ELF-1 (cell line): ENCODE data around the gene HOXA6.

Source experiments
- DNase-seq: peaks from one replicate; pipeline ENCODE4 v3.0.0-alpha.2; 2016; ENCODE audit warnings: low read depth, low spot score

The HOXA6 gene

DNA sequence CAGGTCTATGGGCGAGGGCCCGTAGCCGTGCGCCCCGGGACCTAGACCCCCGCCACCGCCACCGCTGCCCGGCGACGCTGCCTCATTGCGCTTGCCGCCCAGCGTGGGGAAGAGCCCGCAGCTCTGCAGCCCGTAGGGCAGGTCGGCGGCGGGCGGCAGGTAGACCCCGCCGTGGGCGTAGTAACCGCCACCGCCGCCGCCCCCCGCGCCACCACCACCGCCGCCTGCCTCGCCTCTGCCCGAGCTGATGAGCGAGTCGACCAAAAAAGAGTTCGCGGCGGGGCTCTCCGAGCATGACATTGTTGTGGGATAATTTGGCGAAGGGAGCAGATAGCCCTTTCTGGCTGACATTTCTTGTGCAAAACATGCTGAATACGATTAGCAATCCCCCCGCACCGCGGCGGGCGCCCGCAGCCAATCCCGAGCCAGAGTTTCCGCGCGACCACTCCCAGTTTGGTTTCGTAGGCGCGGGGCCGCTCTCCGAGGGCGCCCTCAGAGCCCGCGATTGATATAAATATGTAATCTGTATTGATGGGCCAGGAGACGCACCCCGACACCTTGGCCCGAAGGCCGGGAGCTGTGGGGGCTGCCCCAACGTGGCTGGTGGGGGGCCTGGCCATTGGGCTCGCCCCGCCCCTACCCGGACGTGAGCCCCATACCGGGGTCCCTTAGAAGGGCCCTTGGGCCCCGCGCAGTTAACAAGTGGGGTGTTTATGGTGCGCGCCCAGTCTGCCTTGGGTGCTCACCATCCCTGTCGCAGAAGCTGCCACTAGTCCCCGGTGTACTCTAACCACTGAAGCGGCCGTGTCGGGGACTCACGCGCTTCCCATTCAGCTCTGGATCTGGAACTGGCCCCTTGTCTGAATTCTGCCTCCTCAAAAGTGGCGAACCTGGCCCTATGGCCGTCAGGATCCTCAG, 26.6 kb upstream of the HOXA6 start, which contains the start of gene HOXA10:
TSS of gene HOXA10 (minus strand) at position 365 of the 918 bp plus-strand sequence. CDS start at position 351, 14 bp downstream.
- DNase-seq: peak; percentile 42

DNA sequence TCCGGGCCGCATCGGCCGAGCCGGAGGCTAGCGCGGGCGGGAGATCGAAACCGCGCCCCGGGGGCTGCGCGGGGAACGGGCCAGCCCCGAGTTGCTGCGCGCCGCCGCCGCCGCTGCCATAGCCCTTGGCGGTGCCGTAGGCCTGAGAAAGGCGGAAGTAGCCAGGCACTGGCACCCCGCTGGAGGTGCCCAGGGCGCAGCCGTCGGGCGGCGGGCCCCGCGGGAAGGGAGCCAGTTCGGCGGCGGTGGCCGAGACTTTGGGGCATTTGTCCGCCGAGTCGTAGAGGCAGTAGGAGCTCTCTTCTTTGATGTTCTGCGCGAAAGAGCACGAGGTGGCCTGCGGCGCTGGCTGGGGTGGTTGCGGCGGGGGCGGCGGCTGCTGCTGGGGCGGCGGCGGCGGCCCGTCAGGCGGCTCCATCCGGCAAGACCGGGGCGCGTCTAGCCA, 26.0 kb upstream of the HOXA6 start:
- peak; percentile 44 for DNase-seq

DNA sequence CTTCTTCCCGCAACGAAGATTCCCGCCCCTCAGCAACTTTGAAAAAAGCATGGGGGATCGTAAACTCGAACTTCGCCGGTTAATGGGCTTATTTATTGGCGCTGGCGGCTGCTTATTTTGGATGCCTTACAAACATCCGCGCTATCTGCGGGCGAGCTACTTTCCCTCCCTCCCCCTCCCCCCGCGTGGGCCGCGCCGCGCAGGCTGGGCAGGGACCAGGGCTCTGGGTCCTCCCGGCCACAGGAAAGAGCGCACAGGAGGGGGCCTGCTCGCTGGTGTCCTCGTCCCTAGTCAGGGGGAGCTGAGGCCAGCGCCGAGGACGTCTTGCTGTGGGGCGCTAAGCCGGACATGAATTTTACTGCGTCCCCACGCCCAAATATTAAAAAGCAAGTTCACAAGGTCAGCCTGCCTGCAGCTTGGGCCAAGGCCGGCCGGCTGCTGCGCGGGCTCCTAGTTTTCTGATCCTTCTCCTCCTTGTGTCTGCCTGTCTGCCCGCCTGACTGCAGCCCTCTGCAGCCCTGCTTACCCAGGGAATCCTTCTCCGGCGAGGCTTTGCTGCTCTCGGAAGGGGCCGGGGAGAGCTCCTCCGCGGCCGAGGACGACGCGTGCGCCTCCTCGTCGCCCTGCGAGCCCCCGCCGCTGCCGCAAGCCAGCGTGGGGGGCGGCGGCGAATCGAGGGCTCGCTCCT, 25.4 kb upstream of the HOXA6 start:
- peak; percentile 70 for DNase-seq

DNA sequence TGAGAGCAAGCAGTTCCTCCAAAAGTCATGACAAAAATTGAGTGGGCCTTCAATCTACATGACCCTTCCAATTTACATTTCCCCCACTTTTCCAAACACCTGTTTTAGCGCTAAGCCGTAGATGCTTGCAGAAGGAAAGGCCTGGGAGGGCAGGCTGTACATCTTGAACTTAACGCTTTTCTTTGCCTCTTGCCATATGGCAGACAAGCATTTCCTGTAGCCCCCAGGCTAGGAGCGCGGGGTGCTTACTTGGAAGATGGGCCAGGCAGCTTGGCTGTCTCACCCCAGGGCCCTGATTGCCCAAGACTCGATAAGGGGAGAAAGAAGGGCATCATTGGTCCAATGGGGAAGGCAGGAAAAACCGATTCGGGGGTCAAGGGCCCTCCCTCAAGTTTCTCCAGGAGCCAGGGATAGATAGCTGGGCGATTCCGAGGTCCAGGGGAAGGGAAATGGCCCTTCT, 24.8 kb upstream of the HOXA6 start:
- DNase-seq: no peak

DNA sequence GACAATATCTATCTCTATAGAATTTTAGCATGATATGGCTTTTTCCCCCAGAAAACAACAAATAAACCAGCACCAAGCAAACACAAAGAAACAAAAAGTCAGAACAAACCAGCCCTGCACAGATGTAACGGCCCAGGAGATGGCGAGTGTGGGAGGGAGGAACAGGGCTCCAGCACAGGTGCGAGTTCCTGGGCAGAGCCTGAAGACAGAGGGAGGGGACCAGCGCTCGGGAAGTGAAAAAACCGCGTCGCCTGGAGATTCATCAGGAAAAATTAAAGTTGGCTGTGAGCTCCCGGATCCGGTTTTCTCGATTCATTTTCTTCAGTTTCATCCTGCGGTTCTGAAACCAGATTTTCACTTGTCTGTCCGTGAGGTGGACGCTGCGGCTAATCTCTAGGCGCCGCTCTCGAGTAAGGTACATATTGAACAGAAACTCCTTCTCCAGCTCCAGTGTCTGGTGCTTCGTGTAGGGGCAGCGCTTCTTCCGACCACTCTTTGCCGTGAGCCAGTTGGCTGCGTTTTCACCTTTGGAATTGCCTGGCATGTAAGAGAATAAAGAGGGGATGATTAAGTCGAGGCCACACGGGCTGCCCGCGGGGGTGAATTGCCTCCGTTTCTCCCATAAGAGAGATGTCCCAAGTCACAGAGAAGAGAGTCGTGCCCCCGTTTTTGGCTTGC, 24.2 kb upstream of the HOXA6 start:
- peak; percentile 70 for DNase-seq

DNA sequence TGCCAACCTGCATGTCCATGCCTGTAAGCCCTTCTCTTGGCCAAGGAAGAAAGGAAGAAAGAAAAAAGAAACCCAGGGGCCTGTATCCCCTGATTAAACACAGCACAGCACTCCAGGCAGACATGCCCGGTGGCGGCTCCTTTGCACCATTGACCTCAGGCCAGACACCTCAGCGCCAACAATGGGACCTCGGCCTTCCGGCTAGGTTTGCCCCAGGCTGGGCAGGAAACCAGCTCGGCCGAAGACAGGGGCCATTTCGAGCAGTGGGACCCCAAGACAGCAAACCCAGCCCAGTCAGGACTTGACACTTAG, 23.7 kb upstream of the HOXA6 start:
- DNase-seq: peak; percentile 77

DNA sequence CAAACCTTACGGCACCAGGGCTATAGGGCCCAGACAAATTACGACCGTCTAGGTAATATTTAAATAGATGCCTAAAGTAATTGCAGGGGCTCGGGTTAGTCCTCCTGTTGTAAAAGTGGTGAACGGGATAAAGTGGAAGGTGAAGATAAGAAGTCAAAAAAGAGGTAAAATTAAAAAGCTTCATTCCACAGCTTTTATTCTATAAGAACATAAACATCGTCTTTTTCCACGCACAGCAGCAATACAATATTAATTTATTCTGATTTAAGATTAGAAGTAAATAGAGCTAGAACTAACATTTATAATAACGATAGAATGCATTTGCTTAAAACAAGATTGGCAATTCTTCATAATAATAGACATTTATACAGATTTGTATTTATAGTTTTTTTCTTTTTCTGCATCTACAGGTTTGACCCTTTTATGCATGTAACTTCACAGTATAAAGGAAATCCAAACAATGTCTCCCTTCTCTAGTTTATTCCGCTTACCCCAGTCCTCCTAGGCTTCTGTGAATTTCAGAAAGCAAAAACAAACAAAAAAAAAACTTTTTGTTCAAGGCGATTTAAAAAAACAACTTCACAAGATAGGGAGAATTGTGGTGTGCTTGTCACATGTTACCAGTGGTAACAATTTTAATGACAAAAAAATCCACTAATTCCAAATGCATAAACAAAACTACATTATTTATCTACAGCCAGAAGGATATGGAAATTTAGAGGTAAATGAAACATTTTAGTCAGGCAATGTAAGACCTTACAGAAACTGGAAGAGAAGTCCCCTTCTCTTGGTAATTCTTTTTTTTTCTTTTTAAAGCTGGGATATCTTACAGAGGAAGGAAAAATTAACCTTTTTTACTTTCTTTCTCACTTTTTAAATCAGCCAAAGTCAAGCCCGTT, 23.1 kb upstream of the HOXA6 start:
- DNase-seq: no peak

DNA sequence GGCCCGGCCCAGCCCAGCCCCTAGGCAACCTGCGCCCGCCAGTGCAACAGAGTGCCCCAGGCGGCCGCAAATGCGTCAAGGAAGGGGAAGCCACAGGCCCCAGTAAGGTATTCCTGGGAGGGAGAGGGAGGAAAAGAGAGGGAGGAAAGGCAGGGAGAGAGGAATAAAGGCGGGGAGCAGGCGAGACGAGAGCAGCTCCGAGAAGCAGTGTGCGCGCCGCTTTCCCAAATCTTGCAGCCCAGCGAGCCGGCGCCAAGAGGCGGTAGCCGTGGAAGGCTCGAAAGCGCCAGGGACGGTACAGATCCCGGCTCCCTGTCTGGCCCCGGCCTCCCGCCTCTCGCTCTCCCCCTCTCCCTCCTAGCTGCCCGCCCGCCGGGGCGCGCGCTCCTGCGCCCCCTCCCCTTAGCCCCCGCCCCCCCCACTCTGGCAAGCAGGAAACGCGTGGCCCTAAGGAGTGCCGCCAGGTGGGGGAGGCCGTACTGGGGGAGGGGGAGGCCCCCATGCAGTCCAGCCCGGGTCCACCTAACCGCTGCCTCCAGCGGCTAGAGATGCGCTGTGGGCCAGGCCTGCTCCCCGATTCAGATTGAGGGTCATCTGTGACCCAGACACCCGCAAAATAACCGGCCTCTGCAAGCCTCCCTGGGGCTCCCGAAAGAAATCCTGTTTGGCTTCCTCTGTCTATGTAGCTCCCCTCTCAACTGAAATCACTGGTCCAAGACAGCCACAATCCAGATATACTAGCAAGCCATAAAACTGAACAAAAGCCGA, 22.3 kb upstream of the HOXA6 start:
- peak; percentile 70 for DNase-seq

DNA sequence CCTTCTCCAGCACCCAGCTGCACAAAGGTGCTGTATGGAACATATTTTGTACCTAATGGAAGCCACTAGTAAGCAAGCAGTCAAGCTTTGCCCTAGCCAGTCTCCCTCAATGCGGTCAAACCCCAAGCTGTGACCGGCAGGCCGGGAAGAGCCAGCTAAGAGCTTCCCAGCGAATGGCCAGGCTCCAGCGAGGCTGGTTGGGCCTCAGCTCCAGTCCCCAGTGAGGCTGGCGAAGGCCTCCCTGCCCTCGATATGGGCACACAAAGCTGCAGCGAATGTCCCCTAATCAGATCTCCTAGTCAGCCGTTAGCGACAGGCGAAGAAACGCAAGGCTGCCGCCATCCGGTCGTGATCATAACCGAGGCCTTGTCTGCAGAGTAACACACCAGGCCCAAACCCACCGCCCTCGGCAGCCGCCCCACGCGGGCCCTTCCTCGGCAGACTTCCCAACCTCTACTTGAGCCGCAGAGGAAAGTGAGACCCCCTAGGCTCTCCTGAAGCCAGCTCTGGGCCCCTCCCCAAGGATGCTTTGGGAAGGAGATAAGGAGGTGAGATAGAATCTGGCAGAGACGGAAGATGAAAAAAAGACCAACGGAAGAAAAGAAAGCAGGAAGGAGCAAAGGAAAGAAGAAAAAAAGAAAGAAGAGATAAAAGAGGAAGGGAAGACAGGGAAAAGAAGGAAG, 20.8 kb upstream of the HOXA6 start:
- peak; percentile 61 for DNase-seq

DNA sequence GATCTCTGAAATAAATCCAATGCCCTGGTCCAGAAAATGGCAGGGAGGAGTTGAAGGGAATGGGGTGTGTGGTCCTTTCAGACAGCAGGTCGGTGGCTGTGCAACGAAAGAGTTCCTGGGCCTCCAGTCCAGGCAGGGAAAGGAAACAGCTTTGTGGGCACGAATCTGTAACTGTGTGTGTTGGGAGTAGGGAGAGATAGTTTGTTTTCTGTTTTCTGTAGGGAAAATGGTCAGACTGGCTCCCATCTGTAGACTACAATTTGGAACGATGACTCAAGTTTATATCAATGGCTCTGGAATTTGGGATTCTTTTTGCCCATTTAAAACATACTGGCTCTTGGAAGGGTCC, 20.3 kb upstream of the HOXA6 start:
- DNase-seq: no peak

DNA sequence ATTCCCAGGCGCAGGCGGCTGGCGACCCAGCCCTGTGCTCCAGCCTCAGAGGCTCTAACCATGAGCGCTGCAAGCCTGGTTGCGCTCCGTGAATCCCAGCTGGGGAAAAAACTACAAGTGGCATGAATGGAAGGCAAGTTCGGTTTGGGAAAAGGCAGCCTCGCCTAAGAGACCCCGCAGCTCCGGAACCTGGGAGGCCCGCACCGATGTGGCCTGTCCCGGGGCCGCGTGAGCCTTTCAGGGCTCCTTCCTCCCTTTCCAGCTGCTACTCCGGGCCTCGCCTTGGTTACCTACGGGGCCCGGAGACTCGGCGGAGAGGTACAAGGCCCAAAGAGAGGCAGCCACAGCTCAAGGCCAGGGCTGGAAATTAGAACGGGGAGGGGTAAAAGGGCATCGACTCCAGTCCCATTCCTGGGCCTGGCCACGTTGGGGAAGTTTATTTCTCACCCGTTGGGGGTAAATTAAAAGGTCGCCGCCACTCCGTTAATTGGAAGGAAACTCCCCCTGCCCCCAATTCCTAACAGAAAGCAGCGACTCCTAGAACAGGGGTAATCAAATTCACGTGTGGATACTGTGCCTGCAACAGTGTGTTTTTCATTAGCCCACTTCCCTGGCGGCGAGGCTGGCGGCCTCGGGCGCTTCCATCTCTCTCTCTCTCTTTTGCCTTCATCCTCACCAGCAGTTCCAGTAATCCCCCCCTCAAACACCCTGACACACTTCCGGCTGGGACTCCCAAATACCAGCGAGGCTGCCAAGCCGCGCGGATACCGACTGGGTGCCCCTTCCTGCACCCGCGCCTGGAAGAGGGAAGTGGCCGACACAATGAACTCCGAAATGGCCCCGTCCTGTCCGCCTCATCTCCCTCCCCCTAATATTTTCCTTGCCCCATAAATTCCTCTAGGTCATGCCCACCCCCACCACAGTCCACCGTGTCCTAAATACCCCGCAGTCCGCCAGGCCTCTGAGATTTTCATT, 19.2 kb upstream of the HOXA6 start:
- peak; percentile 68 for DNase-seq

DNA sequence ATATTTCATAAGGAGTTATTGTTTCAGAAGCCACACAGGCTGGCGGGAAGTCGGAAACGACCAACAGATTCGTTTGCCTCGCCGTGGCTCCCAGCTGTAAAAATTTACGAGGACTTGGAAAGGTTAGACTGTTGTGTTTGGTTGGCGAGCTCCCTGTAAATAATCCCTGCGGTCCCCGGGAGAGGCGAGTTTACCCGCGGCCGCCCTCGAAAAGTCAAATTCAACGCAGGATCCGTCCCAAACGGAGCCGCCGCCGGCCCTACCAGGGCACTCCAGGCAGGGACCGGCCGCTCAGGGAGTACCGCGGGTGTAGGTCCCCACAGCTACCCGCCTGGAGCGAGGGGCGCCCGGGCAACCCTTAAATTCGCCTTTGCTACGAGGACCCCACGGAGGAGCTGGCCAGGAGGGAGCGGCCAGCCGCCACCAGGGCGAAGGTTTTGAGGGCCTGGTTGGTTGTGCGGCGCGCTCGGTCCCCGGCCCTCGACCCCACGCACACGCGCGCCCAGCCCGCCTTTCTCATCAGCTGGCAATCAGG, 18.5 kb upstream of the HOXA6 start:
- DNase-seq: peak; percentile 44

DNA sequence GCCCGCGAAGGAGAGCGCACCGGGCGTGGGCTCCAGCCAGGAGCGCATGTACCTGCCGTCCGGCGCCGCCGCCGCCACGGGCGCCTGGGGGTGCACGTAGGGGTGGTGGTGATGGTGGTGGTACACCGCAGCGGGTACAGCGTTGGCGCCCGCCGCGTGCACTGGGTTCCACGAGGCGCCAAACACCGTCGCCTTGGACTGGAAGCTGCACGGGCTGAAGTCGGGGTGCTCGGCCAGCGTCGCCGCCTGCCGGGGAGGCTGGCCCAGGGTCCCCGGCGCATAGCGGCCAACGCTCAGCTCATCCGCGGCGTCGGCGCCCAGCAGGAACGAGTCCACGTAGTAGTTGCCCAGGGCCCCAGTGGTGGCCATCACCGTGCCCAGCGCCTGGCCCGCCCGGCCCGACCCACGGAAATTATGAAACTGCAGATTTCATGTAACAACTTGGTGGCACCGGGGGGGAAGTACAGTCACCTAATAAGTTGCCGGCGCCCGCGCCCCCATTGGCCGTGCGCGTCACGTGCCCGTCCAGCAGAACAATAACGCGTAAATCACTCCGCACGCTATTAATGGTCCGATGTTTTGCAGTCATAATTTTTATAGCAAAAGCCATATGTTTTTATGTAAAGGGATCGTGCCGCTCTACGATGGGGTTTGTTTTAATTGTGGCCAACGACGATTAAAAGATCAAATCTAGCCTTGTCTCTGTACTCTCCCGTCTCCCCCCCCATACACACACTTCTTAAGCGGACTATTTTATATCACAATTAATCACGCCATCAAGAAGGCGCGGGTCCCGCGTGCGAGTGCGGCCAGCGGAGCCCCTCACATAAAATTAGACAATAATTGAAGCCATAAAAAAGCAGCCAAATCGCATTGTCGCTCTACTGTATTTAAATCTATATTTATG, 17.8 kb upstream of the HOXA6 start, which contains the start of gene HOXA9:
TSS of gene HOXA9 (minus strand) at position 449 of the 907 bp plus-strand sequence. CDS start at position 369, 80 bp downstream.
- DNase-seq: peak; percentile 61

DNA sequence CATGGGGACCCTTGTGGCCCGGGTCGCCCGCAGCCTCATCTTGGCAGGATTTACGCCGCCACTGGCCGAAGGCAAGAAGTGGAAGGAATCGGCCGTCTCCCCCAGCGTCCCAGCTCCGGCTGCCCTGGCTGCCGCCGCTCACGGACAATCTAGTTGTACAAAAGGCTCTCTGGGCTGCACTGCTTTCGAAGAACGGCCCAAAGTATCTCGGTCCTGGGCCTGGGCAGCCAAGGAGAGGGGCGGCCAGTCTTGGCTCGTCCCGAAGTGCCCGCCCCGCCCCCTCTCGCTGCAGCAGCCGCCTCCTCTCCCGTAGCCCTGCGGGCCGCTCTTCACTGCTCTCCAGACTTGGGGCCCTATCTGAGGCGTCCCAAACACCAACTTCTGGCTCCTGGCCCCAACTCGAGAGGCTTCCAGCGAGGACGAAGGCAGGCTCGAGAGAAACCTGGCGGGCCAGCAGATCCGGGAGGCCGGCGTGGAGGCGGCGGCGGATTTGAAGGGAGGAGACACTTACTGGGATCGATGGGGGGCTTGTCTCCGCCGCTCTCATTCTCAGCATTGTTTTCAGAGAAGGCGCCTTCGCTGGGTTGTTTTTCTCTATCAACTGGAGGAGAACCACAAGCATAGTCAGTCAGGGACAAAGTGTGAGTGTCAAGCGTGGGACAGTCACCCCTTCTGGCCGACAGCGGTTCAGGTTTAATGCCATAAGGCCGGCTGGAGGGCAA, 17.0 kb upstream of the HOXA6 start:
- peak; percentile 77 for DNase-seq

DNA sequence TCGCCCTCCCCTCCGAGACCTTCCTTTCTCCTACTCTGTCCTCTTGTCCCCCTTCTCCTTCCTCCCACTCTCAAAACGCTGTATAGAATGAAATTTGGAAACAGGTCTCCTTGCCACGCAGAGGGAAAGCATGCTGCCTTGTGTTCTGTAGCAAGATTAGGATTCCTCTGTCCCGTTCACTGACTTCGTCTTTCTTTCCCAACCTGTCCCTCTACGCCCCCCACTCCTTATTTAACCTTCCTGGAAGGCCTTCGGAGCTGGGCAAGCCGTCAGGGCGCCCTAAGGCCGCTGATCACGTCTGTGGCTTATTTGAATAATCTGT, 16.4 kb upstream of the HOXA6 start:
- no peak for DNase-seq

DNA sequence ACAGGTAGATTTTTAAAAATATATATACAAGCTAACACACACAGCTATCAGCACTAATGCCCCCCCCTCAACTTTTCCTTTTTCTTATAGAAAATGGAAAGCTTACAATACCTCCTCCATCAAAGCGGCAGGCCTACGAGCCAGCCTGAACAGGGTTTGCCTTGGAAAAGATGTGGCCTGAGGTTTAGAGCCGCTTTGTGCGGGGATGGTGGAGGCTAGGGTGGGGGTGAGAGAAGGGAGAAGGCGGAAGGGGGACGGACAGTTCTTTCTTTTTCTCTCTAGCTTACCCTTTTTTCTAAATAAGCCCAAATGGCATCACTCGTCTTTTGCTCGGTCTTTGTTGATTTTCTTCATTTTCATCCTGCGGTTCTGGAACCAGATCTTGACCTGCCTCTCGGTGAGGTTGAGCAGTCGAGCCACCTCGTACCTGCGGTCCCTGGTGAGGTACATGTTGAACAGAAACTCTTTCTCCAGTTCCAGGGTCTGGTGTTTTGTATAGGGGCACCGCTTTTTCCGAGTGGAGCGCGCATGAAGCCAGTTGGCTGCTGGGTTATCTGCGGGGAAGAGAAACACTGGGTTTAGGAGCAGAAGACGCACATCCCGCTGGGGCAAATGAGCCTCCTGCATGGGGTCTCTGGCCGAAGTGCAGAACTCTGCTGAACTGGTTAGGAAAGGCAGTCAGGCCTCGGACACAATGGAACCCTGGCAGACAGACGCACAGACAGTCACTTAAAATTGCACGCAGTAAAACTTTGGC, 15.9 kb upstream of the HOXA6 start:
- DNase-seq: no peak
